ENCODE data around the gene KANSL1. TPM values are rescaled to one million over a fixed set of nuclear protein-coding genes. Genes with fewer than 3 reads are reported as not detected.
A peak's percentile ranks its signal among the peaks of the same experiment; 100 is the strongest.

The KANSL1 gene
- total and polyA plus RNA-seq, 2 experiments from 2014 or later = 49.0 to 206 TPM

DNA sequence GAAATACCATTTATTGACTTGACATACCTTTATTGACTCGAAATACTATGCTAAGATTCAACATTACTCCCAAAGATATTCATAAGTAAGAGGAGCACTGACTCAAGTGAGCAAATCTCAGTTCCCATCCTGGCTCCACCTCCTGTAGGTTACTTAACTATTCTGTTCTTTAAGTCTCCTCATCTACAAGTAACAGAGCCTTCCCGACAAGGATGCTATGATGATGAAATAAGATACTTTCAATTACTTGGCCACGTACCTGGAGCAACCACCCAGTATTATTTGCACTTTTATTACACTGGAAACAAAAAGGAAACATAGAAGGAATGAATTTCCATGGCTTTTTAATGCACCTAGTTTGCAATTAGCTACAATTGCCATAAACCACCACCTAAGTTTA is 16.3 kb downstream of the KANSL1 start (continued):
- TF ChIP-seq CTCF (conservative IDR thresholded peaks at IDR 0.05; ENCODE audit: low read depth in 2 of 2) (no peak), EZH2phosphoT487 (IDR thresholded peaks at IDR 0.05; ENCODE audit: unreplicated experiment) (no peak), NANOG (IDR thresholded peaks at IDR 0.05; ENCODE audit: borderline replicate concordance) (no peak)
- TF ChIP-seq, protein P1, sequence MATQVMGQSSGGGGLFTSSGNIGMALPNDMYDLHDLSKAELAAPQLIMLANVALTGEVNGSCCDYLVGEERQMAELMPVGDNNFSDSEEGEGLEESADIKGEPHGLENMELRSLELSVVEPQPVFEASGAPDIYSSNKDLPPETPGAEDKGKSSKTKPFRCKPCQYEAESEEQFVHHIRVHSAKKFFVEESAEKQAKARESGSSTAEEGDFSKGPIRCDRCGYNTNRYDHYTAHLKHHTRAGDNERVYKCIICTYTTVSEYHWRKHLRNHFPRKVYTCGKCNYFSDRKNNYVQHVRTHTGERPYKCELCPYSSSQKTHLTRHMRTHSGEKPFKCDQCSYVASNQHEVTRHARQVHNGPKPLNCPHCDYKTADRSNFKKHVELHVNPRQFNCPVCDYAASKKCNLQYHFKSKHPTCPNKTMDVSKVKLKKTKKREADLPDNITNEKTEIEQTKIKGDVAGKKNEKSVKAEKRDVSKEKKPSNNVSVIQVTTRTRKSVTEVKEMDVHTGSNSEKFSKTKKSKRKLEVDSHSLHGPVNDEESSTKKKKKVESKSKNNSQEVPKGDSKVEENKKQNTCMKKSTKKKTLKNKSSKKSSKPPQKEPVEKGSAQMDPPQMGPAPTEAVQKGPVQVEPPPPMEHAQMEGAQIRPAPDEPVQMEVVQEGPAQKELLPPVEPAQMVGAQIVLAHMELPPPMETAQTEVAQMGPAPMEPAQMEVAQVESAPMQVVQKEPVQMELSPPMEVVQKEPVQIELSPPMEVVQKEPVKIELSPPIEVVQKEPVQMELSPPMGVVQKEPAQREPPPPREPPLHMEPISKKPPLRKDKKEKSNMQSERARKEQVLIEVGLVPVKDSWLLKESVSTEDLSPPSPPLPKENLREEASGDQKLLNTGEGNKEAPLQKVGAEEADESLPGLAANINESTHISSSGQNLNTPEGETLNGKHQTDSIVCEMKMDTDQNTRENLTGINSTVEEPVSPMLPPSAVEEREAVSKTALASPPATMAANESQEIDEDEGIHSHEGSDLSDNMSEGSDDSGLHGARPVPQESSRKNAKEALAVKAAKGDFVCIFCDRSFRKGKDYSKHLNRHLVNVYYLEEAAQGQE (IDR thresholded peaks at IDR 0.05; ENCODE audit: unreplicated experiment) = no peak
- TF ChIP-seq, protein P2, sequence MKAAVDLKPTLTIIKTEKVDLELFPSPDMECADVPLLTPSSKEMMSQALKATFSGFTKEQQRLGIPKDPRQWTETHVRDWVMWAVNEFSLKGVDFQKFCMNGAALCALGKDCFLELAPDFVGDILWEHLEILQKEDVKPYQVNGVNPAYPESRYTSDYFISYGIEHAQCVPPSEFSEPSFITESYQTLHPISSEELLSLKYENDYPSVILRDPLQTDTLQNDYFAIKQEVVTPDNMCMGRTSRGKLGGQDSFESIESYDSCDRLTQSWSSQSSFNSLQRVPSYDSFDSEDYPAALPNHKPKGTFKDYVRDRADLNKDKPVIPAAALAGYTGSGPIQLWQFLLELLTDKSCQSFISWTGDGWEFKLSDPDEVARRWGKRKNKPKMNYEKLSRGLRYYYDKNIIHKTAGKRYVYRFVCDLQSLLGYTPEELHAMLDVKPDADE (IDR thresholded peaks at IDR 0.05) = no peak

DNA sequence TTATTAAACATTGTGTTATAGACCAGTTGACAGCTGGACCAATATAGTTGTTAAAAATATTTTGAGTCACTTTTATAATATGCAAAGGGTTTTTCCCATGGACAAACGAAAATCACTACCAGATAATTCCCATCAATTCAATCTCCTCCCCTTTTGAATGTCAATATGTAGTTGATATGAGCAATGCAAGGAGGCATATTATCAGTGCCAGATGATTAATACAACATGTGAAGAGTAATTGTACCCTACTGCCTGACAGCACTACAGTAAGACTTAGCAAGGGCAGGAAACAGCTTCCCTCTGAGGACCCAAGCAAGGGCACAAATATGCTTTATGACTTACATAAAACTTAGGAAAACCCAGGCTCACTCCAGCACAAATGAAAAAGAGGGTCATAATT is 17.3 kb downstream of the KANSL1 start:
- Histone ChIP-seq H4K20me1 (replicated peaks; ENCODE audit: insufficient read depth) (peaks cover 88% of the 10 kb centered on the region), H3K27ac (ENCODE audit: low read depth) (no peak overlapping the region), H3K4me2 (0 out of 2 replicates have a peak overlapping the region, but pooled peaks have one; percentile 1), H3K4me3 (no peak overlapping the region), H3K4me1 (ENCODE audit: insufficient read depth) (peaks cover 79% of the 10 kb centered on the region), H3K27me3 (ENCODE audit: insufficient read depth) (no peaks in the 10 kb centered on the region), H3K36me3 (ENCODE audit: insufficient read depth) (0 out of 2 replicates have a peak, but pooled peaks cover 6% of the 10 kb centered on the region), H3K9me2 (ENCODE audit: insufficient read depth) (no peaks in the 10 kb centered on the region), H2AFZ (no peak overlapping the region), H3K79me2 (replicated peaks; ENCODE audit: insufficient read depth) (peaks cover 100% of the 10 kb centered on the region), H3F3A (replicated peaks; ENCODE audit: low read depth) (no peaks in the 10 kb centered on the region)
- ATAC-seq (no peak), DNase-seq (ENCODE audit: low spot score) (no peak)
- peaks cover 12% of the 10 kb centered on the region for H3K36me3 Mint-ChIP-seq (ENCODE audit: low read depth)
- H3K27ac Mint-ChIP-seq = no peak overlapping the region
- peaks cover 10% of the 10 kb centered on the region for H3K27me3 Mint-ChIP-seq (ENCODE audit: insufficient read depth, low read depth, poor library complexity)
- H3K4me3 Mint-ChIP-seq = no peak overlapping the region
- H3K4me1 Mint-ChIP-seq = peaks cover 72% of the 10 kb centered on the region
- H3K9me3 Mint-ChIP-seq = no peaks in the 10 kb centered on the region
- TF ChIP-seq EZH2phosphoT487 (IDR thresholded peaks at IDR 0.05; ENCODE audit: unreplicated experiment) (no peak), ZNF462 (CRISPR knock-in tag; IDR thresholded peaks at IDR 0.05) (no peak), CREB1 (CRISPR knock-in tag; IDR thresholded peaks at IDR 0.05; ENCODE audit: low read depth) (no peak), STAT1 (IDR thresholded peaks at IDR 0.05; ENCODE audit: unreplicated experiment) (no peak), ZNF331 (CRISPR knock-in tag; IDR thresholded peaks at IDR 0.05; ENCODE audit: low read depth) (no peak), JUNB (IDR thresholded peaks at IDR 0.05; ENCODE audit: unreplicated experiment) (no peak), POLR2AphosphoS5 (IDR thresholded peaks at IDR 0.05; ENCODE audit: low read depth) (no peak), ZNF114 (CRISPR knock-in tag; IDR thresholded peaks at IDR 0.05) (no peak)
- TF ChIP-seq, protein P2 (IDR thresholded peaks at IDR 0.05) = no peak
